GM23248 (cell line): Measurements from ENCODE around the gene CFAP74.

Experiments
- EZH2 ChIP-seq: fragments of 200-600 bp; sonication (generic); IDR thresholded peaks from 2 replicates; pipeline ENCODE4 v1.6.1; 2018; ENCODE audit warnings: antibody characterized with exemption, mild to moderate bottlenecking; ENCODE audit not compliant: insufficient read depth, poor library complexity, severe bottlenecking
- EZH2phosphoT487 ChIP-seq: fragments of 200-600 bp; sonication (generic); IDR thresholded peaks from 2 replicates; pipeline ENCODE4 v1.6.1; 2018; ENCODE audit warnings: antibody characterized with exemption, moderate library complexity, mild to moderate bottlenecking, low read depth; ENCODE audit not compliant: insufficient read depth

DNA sequence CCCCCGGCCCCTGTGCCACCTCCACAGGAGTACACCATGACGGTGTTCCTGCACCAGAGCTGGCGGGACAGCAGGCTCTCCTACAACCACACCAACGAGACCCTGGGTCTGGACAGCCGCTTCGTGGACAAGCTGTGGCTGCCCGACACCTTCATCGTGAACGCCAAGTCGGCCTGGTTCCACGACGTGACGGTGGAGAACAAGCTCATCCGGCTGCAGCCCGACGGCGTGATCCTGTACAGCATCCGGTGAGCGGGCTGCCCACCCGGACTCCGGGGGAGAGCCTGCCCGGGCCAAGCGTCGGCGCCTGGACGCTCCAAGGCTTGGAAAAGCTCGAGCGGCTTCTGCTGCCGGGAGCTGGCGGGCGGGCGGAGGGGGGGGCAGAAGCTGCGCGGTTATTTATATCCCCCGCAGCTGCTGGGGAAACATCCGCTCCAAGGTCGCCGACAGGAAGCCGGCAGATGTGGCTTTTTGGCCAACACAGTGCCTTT, 21.9 kb upstream of the CFAP74 start:
- TF ChIP-seq EZH2phosphoT487: no peak
- TF ChIP-seq EZH2: no peak
